GM12878 (cell line): Measurements from ENCODE around the gene THSD8.

ENCODE experiments used
- ASH2L ChIP-seq: fragments of 300-600, 200-600 bp; sonication (generic); IDR thresholded peaks from 2 replicates; pipeline ENCODE4 v1.6.1; 2017; ENCODE audit warnings: low read depth, mild to moderate bottlenecking, borderline replicate concordance
- CHD1 ChIP-seq: IDR thresholded peaks from 2 replicates; pipeline ENCODE4 v1.6.1; 2012; ENCODE audit warnings: low read depth, low read length, improper control_type of control experiment
- CHD2 ChIP-seq: IDR thresholded peaks from 2 replicates; pipeline ENCODE4 v1.6.1; 2011; ENCODE audit warnings: low read depth, low read length, improper control_type of control experiment, borderline replicate concordance
- E2F4 ChIP-seq: IDR thresholded peaks from 2 replicates; pipeline ENCODE4 v1.6.1; 2012; ENCODE audit warnings: low read depth, low read length, improper control_type of control experiment
- E4F1 ChIP-seq: fragments of 450-650 bp; IDR thresholded peaks from 2 replicates; pipeline ENCODE4 v1.6.1; 2018; ENCODE audit warnings: borderline replicate concordance, mild to moderate bottlenecking; ENCODE audit not compliant: partially characterized antibody
- EZH2 ChIP-seq: IDR thresholded peaks from 2 replicates; pipeline ENCODE4 v1.6.1; 2012; ENCODE audit warnings: low read depth, mild to moderate bottlenecking, control low read depth, inconsistent platforms, low read length, borderline replicate concordance; ENCODE audit not compliant: control insufficient read depth
- HDAC2 ChIP-seq: fragments of 200-600 bp; sonication (generic); IDR thresholded peaks from 2 replicates; pipeline ENCODE4 v1.6.1; 2017
- NR2C1 ChIP-seq: fragments of 450-650 bp; IDR thresholded peaks from 2 replicates; pipeline ENCODE4 v1.6.1; 2017; ENCODE audit warnings: antibody characterized with exemption, mild to moderate bottlenecking, moderate library complexity
- POLR2A ChIP-seq: IDR thresholded peaks from 2 replicates; pipeline ENCODE4 v1.6.1; 2011; ENCODE audit warnings: low read depth, mild to moderate bottlenecking, low read length
- PRDM15 ChIP-seq: fragments of 450-650 bp; formaldehyde crosslinking; IDR thresholded peaks from 2 replicates; pipeline ENCODE4 v1.4.0; 2020; ENCODE audit warnings: mild to moderate bottlenecking, moderate library complexity

- TF ChIP-seq CHD1 (no peak), CHD2 (no peak), E2F4 (no peak), E4F1 (no peak), EZH2 (no peak), HDAC2 (no peak), ASH2L (no peak), NR2C1 (no peak), POLR2A (no peak), PRDM15 (CRISPR knock-in tag) (no peak)
These were observed 37.2 kb upstream of the THSD8 start for GRCh38 chr19:12764698-12765097.
